Prostate gland (tissue), 2 donors: Measurements from ENCODE around the gene SULF2. TPM values are rescaled to one million over a fixed set of nuclear protein-coding genes. Genes with fewer than 3 reads are reported as not detected.

ENCODE experiments used
- DNase-seq: peaks from one replicate; pipeline ENCODE4 v3.0.0-alpha.2; 2019; ENCODE audit warnings: low spot score
- H3K27ac ChIP-seq, 2 donors: fragments of 200-600 bp; sonication (generic); 2 replicates each; pipeline ENCODE4 v1.5.1; 2017 to 2019
- H3K27me3 ChIP-seq: fragments of 200-600 bp; sonication (generic); replicated peaks from 2 replicates; pipeline ENCODE4 v1.5.1; 2019; ENCODE audit not compliant: insufficient read depth
- H3K36me3 ChIP-seq, 2 donors: fragments of 200-600 bp; sonication (generic); 1 replicate in 1 of 2; 2 replicates in 1 of 2; pipeline versions ENCODE4 v1.5.1 to v1.8.1; 2017 to 2019
- H3K4me1 ChIP-seq: fragments of 200-600 bp; sonication (generic); replicated peaks from 2 replicates; pipeline ENCODE4 v1.5.1; 2019
- H3K4me3 ChIP-seq, 2 donors: fragments of 200-600 bp; sonication (generic); 2 replicates each; pipeline ENCODE4 v1.5.1; 2017 to 2019
- H3K9me3 ChIP-seq: fragments of 200-600 bp; sonication (generic); 2 replicates; pipeline ENCODE4 v1.5.1; 2017
- POLR2A ChIP-seq: fragments of 450-650 bp; IDR thresholded peaks from one replicate; pipeline ENCODE4 v1.6.1; 2016; ENCODE audit warnings: antibody characterized with exemption, mild to moderate bottlenecking
- POLR2AphosphoS5 ChIP-seq: sonication (generic); formaldehyde crosslinking; IDR thresholded peaks from one replicate; pipeline ENCODE4 v1.6.1; 2017; ENCODE audit warnings: antibody characterized with exemption
- WGBS: methylation state at CpG from one replicate; pipeline ENCODE4 v1.1.5; 2018; 5-methylcytosine and 5-hydroxymethylcytosine counted together
- intact Hi-C: fragments of 100-400 bp; cut with DNase I; formaldehyde crosslinking; loops from one replicate; pipeline ENCODE4 v1.14.2; 2022
- total RNA-seq, 2 donors: library from RNA; depleted of rRNA; stranded (reverse); fragments of >200 nt; gene quantifications; one replicate each; pipeline ENCODE4 v1.1.0, GENCODE V29; 2016
- TF ChIP-seq, protein P1 (sequence below), 4 experiments: fragments of 200-600 bp in 2 of 4; fragments of 450-650 bp in 2 of 4; sonication (generic) in 2 of 4; IDR thresholded peaks; 1 replicate in 3 of 4; 2 replicates in 1 of 4; pipeline ENCODE4 v1.5.1; 2016 to 2019; ENCODE audit warnings: antibody characterized with exemption in 4 of 4, mild to moderate bottlenecking in 2 of 4, moderate library complexity in 2 of 4

SULF2 gene
- total RNA-seq, 2 donors from 2014 or later: 43.6 to 82.0 TPM

DNA sequence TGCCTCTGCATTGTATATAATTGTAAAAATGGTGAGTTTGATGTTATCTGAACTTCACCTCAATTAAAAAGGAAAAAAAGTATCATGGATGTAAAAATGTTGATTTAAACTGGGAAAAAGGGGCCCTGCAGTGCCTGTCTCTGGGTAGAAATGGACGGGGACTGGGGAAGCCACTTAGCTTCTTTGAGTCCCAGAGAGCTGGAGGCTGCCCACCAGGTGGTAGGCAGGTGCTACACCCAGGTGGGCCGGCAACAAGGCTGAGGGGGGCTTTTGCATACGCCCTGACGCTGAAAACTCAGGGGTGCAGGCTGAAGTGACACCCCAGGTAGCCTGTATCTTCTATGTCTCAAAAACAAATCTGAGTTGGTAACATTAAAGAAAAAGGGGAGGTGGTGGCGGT lies 118.2 kb downstream of the SULF2 start:
- Histone ChIP-seq H3K36me3 (no peaks in the 10 kb centered on the region), H3K27me3 (no peaks in the 10 kb centered on the region), H3K4me3 (no peak overlapping the region), H3K9me3 (no peaks in the 10 kb centered on the region), H3K27ac (no peak overlapping the region), H3K4me1 (no peaks in the 10 kb centered on the region)
- intact Hi-C loops: no loop called here
- TF ChIP-seq POLR2AphosphoS5 (no peak), POLR2A (no peak)
- TF ChIP-seq, protein P1, sequence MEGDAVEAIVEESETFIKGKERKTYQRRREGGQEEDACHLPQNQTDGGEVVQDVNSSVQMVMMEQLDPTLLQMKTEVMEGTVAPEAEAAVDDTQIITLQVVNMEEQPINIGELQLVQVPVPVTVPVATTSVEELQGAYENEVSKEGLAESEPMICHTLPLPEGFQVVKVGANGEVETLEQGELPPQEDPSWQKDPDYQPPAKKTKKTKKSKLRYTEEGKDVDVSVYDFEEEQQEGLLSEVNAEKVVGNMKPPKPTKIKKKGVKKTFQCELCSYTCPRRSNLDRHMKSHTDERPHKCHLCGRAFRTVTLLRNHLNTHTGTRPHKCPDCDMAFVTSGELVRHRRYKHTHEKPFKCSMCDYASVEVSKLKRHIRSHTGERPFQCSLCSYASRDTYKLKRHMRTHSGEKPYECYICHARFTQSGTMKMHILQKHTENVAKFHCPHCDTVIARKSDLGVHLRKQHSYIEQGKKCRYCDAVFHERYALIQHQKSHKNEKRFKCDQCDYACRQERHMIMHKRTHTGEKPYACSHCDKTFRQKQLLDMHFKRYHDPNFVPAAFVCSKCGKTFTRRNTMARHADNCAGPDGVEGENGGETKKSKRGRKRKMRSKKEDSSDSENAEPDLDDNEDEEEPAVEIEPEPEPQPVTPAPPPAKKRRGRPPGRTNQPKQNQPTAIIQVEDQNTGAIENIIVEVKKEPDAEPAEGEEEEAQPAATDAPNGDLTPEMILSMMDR (IDR thresholded peaks at IDR 0.05): no peak
- 93% methylated on average over 5 of the region's 5 CpGs for WGBS
- DNase-seq: no peak

DNA sequence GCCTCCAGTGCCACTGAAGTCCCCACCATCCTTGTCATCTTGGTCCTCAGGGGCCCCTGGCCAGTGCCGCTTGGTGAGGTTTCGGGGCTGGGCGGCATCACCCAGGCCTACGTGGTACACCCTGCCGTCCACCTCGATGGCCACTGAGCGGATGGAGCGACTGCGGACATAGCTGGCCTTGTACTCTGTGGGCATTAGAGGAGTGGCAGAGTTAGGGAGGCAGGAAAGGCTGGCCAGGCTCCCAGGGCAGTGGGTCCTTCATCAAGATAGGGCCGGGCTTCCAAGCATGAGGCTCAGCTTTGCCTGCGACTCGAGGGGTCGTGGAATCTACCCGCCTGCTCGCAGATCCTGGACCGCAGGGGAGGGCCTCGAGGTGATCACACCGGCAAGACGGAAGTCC lies 119.0 kb downstream of the SULF2 start:
- WGBS: 97% methylated on average over 19 of the region's 19 CpGs
- no peak for DNase-seq
- Histone ChIP-seq H3K36me3 (no peaks in the 10 kb centered on the region), H3K27me3 (no peaks in the 10 kb centered on the region), H3K4me1 (no peaks in the 10 kb centered on the region), H3K9me3 (no peaks in the 10 kb centered on the region), H3K4me3 (no peak overlapping the region), H3K27ac (no peak overlapping the region)
- no peak for TF ChIP-seq POLR2AphosphoS5
- no peak for TF ChIP-seq POLR2A
- TF ChIP-seq, protein P1 (IDR thresholded peaks at IDR 0.05): no peak
- intact Hi-C loops: no loop called here

DNA sequence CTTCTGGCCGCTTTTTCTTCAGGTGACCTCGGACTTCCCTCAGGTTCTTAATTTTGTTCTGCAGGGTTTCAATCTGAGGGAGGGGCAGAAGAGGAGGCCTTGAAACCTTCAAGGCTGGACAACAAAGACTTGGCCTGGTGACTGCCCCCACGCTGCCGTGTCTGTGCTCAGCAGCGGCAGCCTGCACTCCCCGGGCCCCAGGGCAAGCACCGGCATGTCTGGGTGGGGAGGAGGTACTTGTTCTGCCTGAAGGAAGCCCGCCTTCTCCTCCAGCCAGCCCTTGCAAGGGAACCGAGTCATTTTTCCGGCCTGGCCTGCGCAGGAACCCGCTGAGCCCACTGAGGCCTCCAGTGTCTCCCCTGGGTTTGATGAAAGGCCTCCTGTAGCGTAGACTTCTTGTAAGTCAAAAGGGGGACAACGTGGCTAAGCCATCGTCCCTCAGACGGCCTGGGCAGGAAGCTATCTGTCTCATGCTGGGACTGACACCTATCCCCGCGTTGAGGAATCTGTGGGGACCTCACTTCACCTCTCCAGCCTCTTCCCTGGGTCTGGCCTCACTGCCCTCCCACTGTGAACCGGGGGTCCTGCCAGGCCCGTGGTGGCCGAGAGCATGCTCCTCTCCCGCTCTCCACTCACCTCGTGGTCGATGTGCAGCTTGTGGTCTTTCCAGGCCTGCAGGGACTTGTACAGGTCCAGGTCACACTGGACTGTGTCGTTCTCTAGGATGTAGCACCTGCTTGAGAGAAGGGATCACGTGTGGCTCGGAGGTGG lies 119.9 kb downstream of the SULF2 start:
- 79% methylated on average over 27 of the region's 27 CpGs for WGBS
- Histone ChIP-seq H3K27ac (no peak overlapping the region), H3K36me3 (no peaks in the 10 kb centered on the region), H3K4me3 (no peak overlapping the region), H3K27me3 (no peaks in the 10 kb centered on the region), H3K9me3 (no peaks in the 10 kb centered on the region), H3K4me1 (no peaks in the 10 kb centered on the region)
- TF ChIP-seq, protein P1 (IDR thresholded peaks at IDR 0.05): peak in 1 of 4 experiments; percentile 23
- TF ChIP-seq POLR2AphosphoS5: no peak
- no peak for DNase-seq
- intact Hi-C loops: no loop called here

DNA sequence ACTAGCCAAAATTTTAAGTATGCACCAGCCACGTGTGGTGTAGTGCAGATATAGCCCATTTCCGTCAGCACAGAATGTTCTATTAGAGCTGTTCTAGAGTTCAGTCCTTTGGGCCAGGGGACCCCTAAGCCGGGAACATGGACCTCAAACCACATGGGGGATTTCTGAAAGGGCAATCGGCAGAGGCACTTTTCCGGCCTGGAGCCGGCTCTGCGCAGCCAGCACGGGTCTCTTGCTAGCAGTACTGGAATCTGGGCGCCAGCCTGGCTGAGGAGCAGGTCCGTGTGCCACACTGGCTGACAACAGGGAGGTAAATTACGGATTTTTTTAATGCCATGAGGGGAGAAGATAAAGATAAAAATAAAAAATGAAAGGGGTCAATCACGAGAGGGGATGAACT lies 120.5 kb downstream of the SULF2 start:
- no peaks in the 10 kb centered on the region for H3K27me3 ChIP-seq
- H3K27ac ChIP-seq: no peak overlapping the region
- no peaks in the 10 kb centered on the region for H3K9me3 ChIP-seq
- WGBS: 73% methylated on average over 12 of the region's 12 CpGs
- intact Hi-C loops: no loop called here
- no peaks in the 10 kb centered on the region for H3K36me3 ChIP-seq
- no peak overlapping the region for H3K4me3 ChIP-seq
- no peak for DNase-seq
- TF ChIP-seq POLR2AphosphoS5 (no peak), POLR2A (no peak)
- TF ChIP-seq, protein P1 (IDR thresholded peaks at IDR 0.05): no peak
- H3K4me1 ChIP-seq: no peaks in the 10 kb centered on the region

DNA sequence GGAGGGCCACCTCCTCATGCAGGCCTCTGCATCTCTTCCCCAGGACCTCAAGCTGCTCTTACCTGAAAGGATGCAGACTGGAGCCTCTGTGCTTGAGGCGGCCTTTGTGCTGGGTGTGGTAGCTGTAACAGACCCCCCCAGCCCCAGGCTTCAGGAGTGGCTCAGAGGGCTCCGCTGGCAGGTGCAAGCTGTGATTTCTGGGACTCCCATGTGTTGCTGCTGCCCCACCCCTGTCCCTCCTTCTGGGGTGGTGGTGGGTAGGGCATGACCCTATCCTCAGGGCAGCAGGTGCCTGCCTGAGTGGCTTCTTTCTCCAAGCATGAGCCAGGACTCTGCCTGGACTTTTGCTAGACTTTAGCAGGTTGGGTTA lies 121.2 kb downstream of the SULF2 start:
- no peak for TF ChIP-seq POLR2AphosphoS5
- TF ChIP-seq POLR2A: no peak
- TF ChIP-seq, protein P1 (IDR thresholded peaks at IDR 0.05): no peak
- no peak overlapping the region for H3K27ac ChIP-seq
- no peaks in the 10 kb centered on the region for H3K36me3 ChIP-seq

More for the DNA sequence above, 121.2 kb downstream of the SULF2 start:
- Histone ChIP-seq H3K4me3 (no peak overlapping the region), H3K4me1 (no peaks in the 10 kb centered on the region), H3K9me3 (no peaks in the 10 kb centered on the region), H3K27me3 (no peaks in the 10 kb centered on the region)
- no peak for DNase-seq
- 89% methylated on average over 2 of the region's 2 CpGs for WGBS
- intact Hi-C loops: no loop called here
